K562 (cell line): Measurements from ENCODE around the gene CCDC47. TPM values are rescaled to one million over a fixed set of nuclear protein-coding genes. Genes with fewer than 3 reads are reported as not detected.
A peak's percentile ranks its signal among the peaks of the same experiment; 100 is the strongest.

ENCODE experiments used
- ASH1L ChIP-seq: fragments of 450-650 bp; IDR thresholded peaks from 2 replicates; pipeline ENCODE4 v1.6.1; 2018; ENCODE audit warnings: borderline replicate concordance, mild to moderate bottlenecking, low read depth; ENCODE audit not compliant: partially characterized antibody
- BMI1 ChIP-seq: fragments of 150-350 bp; IDR thresholded peaks from 2 replicates; pipeline ENCODE4 v1.6.1; 2014; ENCODE audit warnings: low read length
- BRD4 ChIP-seq: fragments of 200-600 bp; sonication (generic); IDR thresholded peaks from 2 replicates; pipeline ENCODE4 v1.6.1; 2017; ENCODE audit warnings: inconsistent platforms
- HMG20B ChIP-seq: fragments of 250-450 bp; sonication (Bioruptor Pico); IDR thresholded peaks from 2 replicates; pipeline ENCODE4 v1.5.0; 2021; ENCODE audit warnings: mild to moderate bottlenecking
- HNRNPH1 ChIP-seq: fragments of 200-400 bp; formaldehyde crosslinking; optimal IDR thresholded peaks from 2 replicates; pipeline ENCODE3; 2017; ENCODE audit warnings: low read depth, mild to moderate bottlenecking, low read length, moderate library complexity
- IRF2 ChIP-seq: sonication (generic); formaldehyde crosslinking; IDR thresholded peaks from 2 replicates; pipeline ENCODE4 v1.8.1; 2022; ENCODE audit warnings: mild to moderate bottlenecking, missing genetic modification reagents
- KAT2B ChIP-seq: IDR thresholded peaks from one replicate; pipeline ENCODE4 v1.6.1; 2012; ENCODE audit warnings: low read depth, mild to moderate bottlenecking, control low read depth, inconsistent platforms, low read length, moderate library complexity
- KAT7 ChIP-seq: sonication (generic); formaldehyde crosslinking; IDR thresholded peaks from 2 replicates; pipeline ENCODE4 v1.8.0; 2022; ENCODE audit warnings: missing genetic modification reagents, mild to moderate bottlenecking, borderline replicate concordance
- MCM5 ChIP-seq: fragments of 450-650 bp; IDR thresholded peaks from 2 replicates; pipeline ENCODE4 v1.6.1; 2016; ENCODE audit warnings: low read depth
- MECOM ChIP-seq: fragments of 250-450 bp; sonication (Bioruptor Pico); IDR thresholded peaks from 2 replicates; pipeline ENCODE4 v1.8.0; 2022; ENCODE audit warnings: inconsistent platforms
- PREB ChIP-seq: sonication (generic); formaldehyde crosslinking; IDR thresholded peaks from 2 replicates; pipeline ENCODE4 v1.8.1; 2023; ENCODE audit warnings: mild to moderate bottlenecking, missing genetic modification reagents
- RAD21 ChIP-seq, 2 experiments: fragments of 250-450 bp in 1 of 2; fragments of 450-650 bp in 1 of 2; sonication (Bioruptor Pico) in 1 of 2; formaldehyde crosslinking in 1 of 2; IDR thresholded peaks in 1 of 2; conservative IDR thresholded peaks in 1 of 2; 2 replicates each; pipeline versions ENCODE4 v1.4.0 to v1.8.0; 2020 to 2022; ENCODE audit warnings: mild to moderate bottlenecking in 2 of 2, moderate library complexity in 1 of 2
- RBFOX2 ChIP-seq: fragments of 200-400 bp; formaldehyde crosslinking; IDR thresholded peaks from 2 replicates; pipeline ENCODE4 v1.6.1; 2017; ENCODE audit warnings: low read depth, mild to moderate bottlenecking, low read length, moderate library complexity
- SMARCE1 ChIP-seq: fragments of 450-650 bp; IDR thresholded peaks from 2 replicates; pipeline ENCODE4 v1.7.1; 2016; ENCODE audit warnings: mild to moderate bottlenecking
- U2AF1 ChIP-seq: fragments of 200-400 bp; formaldehyde crosslinking; optimal IDR thresholded peaks from 2 replicates; pipeline ENCODE3; 2017; ENCODE audit warnings: mild to moderate bottlenecking, low read depth, low read length, moderate library complexity
- ZBTB2 ChIP-seq: fragments of 450-650 bp; IDR thresholded peaks from 2 replicates; pipeline ENCODE4 v1.6.1; 2016; ENCODE audit warnings: antibody characterized with exemption
- ZNF197 ChIP-seq: fragments of 200-800 bp; sonication (Bioruptor generic); IDR thresholded peaks from 2 replicates; pipeline ENCODE4 v1.6.1; 2016; ENCODE audit warnings: low read depth, missing genetic modification characterization, missing compliant biosample characterization
- ZNF3 ChIP-seq: fragments of 250-450 bp; sonication (Bioruptor Pico); IDR thresholded peaks from 2 replicates; pipeline ENCODE4 v1.5.0; 2021; ENCODE audit warnings: mild to moderate bottlenecking, moderate library complexity
- ZNF316 ChIP-seq: fragments of 450-650 bp; IDR thresholded peaks from 2 replicates; pipeline ENCODE4 v1.6.1; 2016
- ZNF75A ChIP-seq: fragments of 450-650 bp; formaldehyde crosslinking; IDR thresholded peaks from 2 replicates; pipeline ENCODE4 v1.4.0; 2020; ENCODE audit warnings: mild to moderate bottlenecking
- ZNF830 ChIP-seq: fragments of 250-450 bp; sonication (Bioruptor Pico); IDR thresholded peaks from 2 replicates; pipeline ENCODE4 v1.5.0; 2021; ENCODE audit warnings: mild to moderate bottlenecking
- polyA plus RNA-seq, 8 experiments: library from polyadenylated mRNA; depleted of rRNA in 4 of 8; stranded (reverse) in 5 of 8; unstranded in 3 of 8; fragments of >200 nt; fragmentation: Nextera tagmentation in 2 of 8; fragmentation: Illumina TruSeq in 1 of 8; extraction: Ambion mirVana in 2 of 8; extraction: Trizol in 1 of 8; gene quantifications; 2 replicates each; pipeline versions ENCODE4 v1.2.1 to v1.2.3, GENCODE V29; 2011 to 2014; ENCODE audit warnings: inconsistent platforms in 1 of 8, missing spikeins in 1 of 8
- total RNA-seq, 7 experiments: library from RNA; depleted of rRNA in 6 of 7; stranded (reverse); fragments of >200 nt in 6 of 7; fragmentation: Illumina TruSeq in 2 of 7; extraction: Trizol in 2 of 7; gene quantifications; 2 replicates each; pipeline versions ENCODE4 v1.2.1 to v1.2.3, GENCODE V29; 2011 to 2021; ENCODE audit warnings: low replicate concordance in 1 of 7
- TF ChIP-seq, protein P1 (sequence below): sonication (generic); formaldehyde crosslinking; IDR thresholded peaks from 2 replicates; pipeline ENCODE4 v1.8.0; 2022; ENCODE audit warnings: mild to moderate bottlenecking, missing genetic modification reagents
- TF ChIP-seq, protein P2 (sequence below), 2 experiments: fragments of 450-650 bp in 1 of 2; IDR thresholded peaks; 2 replicates each; pipeline ENCODE4 v1.6.1; 2011 to 2017; ENCODE audit warnings: low read depth in 2 of 2, antibody characterized with exemption in 1 of 2, borderline replicate concordance in 1 of 2, low read length in 1 of 2, mild to moderate bottlenecking in 1 of 2, mixed read lengths in 1 of 2; ENCODE audit not compliant: control insufficient read depth in 1 of 2

The CCDC47 gene
- total and polyA plus RNA-seq, 9 of the 15 experiments (the other 6 are each of a cell fraction or from before 2014, with no cell fraction given): 15.5 to 162 (median 122) TPM

DNA sequence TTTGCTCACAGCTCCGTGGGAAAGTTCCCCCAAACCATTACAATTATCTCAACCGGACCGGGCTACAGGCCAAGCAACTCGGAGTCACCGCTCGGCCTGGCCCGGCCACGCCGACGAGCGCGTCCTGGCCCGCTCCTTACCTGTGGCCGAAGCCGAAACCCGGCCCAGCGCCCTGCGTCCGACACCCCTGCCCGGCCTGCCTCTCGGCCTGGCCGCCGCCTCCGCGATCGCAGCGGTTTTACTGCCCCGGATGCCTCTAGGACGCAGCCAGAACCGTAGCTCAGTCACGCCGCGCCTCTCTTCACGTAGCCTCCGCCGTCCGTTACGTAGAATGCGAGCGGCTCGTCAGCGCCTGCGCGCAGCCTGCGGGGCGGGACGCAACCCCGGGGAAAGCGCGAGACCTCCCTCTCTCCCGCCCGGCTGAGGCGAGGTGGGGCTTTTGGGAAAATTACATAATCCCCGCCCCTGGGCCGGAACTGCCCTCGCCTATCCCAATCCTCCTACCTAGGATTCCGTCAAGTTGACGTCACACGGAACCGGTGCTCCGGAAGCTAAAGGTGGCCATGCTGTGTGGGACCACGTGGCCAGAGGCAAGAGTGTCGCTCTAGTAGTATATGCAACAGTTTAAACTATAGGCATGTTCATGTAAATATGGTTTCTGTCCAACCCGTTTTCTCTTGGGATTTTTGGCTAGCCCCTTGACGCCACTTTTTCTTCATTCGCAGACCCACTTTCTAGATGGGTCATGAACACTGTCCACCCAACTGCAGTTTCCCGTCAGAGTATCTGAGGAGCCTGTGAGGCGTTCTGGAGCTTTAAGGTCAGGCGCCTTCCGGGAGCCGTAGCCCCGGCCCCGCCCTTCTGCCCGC lies at the start of gene CCDC47 (continued):
- TF ChIP-seq ASH1L (peak; percentile 27), PREB (CRISPR knock-in tag) (no peak), BMI1 (no peak), MECOM (CRISPR knock-in tag) (no peak), ZNF316 (no peak), U2AF1 (peak; percentile 43), BRD4 (no peak; the same call in 1 of the 2 replicates), ZNF830 (no peak), SMARCE1 (no peak), RAD21 (CRISPR knock-in tag; conservative IDR thresholded peaks at IDR 0.05 in 1 of 2, IDR thresholded peaks at IDR 0.05 in 1 of 2) (no peak), RBFOX2 (peak; percentile 99), KAT7 (CRISPR knock-in tag) (no peak; the same call in none of the 2 replicates), HMG20B (CRISPR knock-in tag) (no peak), ZNF3 (CRISPR knock-in tag) (no peak), ZNF197 (CRISPR knock-in tag) (no peak), ZNF75A (CRISPR knock-in tag) (no peak), IRF2 (CRISPR knock-in tag) (no peak), HNRNPH1 (no peak), KAT2B (no peak), ZBTB2 (peak; percentile 21), MCM5 (no peak)
- TF ChIP-seq, protein P1, sequence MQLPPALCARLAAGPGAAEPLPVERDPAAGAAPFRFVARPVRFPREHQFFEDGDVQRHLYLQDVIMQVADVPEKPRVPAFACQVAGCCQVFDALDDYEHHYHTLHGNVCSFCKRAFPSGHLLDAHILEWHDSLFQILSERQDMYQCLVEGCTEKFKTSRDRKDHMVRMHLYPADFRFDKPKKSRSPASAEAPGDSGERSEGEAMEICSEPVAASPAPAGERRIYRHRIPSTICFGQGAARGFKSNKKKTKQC (CRISPR knock-in tag): peak; percentile 44; the same call in 1 of the 2 replicates
- TF ChIP-seq, protein P2, sequence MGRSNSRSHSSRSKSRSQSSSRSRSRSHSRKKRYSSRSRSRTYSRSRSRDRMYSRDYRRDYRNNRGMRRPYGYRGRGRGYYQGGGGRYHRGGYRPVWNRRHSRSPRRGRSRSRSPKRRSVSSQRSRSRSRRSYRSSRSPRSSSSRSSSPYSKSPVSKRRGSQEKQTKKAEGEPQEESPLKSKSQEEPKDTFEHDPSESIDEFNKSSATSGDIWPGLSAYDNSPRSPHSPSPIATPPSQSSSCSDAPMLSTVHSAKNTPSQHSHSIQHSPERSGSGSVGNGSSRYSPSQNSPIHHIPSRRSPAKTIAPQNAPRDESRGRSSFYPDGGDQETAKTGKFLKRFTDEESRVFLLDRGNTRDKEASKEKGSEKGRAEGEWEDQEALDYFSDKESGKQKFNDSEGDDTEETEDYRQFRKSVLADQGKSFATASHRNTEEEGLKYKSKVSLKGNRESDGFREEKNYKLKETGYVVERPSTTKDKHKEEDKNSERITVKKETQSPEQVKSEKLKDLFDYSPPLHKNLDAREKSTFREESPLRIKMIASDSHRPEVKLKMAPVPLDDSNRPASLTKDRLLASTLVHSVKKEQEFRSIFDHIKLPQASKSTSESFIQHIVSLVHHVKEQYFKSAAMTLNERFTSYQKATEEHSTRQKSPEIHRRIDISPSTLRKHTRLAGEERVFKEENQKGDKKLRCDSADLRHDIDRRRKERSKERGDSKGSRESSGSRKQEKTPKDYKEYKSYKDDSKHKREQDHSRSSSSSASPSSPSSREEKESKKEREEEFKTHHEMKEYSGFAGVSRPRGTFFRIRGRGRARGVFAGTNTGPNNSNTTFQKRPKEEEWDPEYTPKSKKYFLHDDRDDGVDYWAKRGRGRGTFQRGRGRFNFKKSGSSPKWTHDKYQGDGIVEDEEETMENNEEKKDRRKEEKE (IDR thresholded peaks at IDR 0.05; ENCODE audit: borderline replicate concordance in 1 of 2, control insufficient read depth in 1 of 2, low read depth in 2 of 2, low read length in 1 of 2): no peak
